SK-N-SH (cell line): ENCODE measurements around the gene GNAI3.

Experiments
- EP300 ChIP-seq, 2 experiments: IDR thresholded peaks; 2 replicates each; pipeline versions ENCODE4 v1.4.0 to v1.6.1; 2012; ENCODE audit warnings: borderline replicate concordance in 1 of 2, low read depth in 1 of 2, low read length in 1 of 2
- FOXM1 ChIP-seq: IDR thresholded peaks from 2 replicates; pipeline ENCODE4 v1.4.0; 2012; ENCODE audit warnings: low read depth, mild to moderate bottlenecking
- TF ChIP-seq, protein P1 (sequence below): fragments of 200-600 bp; sonication (generic); IDR thresholded peaks from 2 replicates; pipeline ENCODE4 v1.6.1; 2017; ENCODE audit warnings: antibody characterized with exemption, mild to moderate bottlenecking, moderate library complexity

DNA sequence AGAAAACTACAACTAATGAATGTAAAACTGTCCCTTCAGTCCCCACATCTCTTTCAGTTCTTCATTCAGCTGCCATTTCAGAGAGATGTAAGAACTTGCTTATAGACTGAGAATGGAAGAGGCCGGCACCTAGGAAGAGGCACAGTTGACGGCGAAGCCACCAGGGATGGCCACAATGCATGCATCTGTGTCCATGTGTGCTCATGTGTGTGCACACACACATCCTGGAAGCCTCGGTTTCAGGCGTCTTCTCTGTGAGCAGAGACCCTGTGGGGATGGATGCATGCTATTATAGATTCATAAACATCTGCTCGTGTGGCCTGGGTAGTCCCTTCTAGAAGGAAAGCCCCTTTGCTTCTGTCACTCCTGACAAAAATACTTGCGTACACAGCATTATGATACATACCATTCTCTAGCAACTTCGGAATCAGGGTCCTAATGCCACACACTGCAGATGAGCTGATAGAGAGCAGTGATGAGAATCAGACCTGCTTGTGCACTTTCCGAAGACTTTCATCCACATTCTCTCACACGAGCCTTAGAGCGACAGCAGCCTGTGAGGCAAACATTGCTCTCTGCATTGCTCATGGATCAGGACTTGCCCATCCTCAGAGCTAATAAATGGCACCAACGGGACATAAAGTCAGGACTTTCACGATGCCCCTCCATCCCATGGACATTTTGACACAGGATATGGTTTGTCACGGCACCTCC, 21.2 kb upstream of the GNAI3 start:
- TF ChIP-seq, protein P1, sequence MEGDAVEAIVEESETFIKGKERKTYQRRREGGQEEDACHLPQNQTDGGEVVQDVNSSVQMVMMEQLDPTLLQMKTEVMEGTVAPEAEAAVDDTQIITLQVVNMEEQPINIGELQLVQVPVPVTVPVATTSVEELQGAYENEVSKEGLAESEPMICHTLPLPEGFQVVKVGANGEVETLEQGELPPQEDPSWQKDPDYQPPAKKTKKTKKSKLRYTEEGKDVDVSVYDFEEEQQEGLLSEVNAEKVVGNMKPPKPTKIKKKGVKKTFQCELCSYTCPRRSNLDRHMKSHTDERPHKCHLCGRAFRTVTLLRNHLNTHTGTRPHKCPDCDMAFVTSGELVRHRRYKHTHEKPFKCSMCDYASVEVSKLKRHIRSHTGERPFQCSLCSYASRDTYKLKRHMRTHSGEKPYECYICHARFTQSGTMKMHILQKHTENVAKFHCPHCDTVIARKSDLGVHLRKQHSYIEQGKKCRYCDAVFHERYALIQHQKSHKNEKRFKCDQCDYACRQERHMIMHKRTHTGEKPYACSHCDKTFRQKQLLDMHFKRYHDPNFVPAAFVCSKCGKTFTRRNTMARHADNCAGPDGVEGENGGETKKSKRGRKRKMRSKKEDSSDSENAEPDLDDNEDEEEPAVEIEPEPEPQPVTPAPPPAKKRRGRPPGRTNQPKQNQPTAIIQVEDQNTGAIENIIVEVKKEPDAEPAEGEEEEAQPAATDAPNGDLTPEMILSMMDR = no peak
- TF ChIP-seq FOXM1 (no peak), EP300 (IDR thresholded peaks at IDR 0.05; ENCODE audit: borderline replicate concordance in 1 of 2, low read depth in 1 of 2, low read length in 1 of 2) (no peak)
